Retinal pigment epithelial cell (primary cell): Measurements from ENCODE around the gene C12orf56.
"Not testable (repeated sequence)": the region's sequence is repeated elsewhere in the genome, so short reads cannot be mapped to it uniquely, and the experiment has no call there.

ENCODE experiments used
- DNase-seq: peaks from one replicate; pipeline ENCODE4 v3.0.0-alpha.2; 2010; ENCODE audit warnings: low read depth
- H3K4me3 ChIP-seq: 2 replicates; pipeline ENCODE4 v1.5.1; 2011; ENCODE audit warnings: mild to moderate bottlenecking, low read length, control low read depth, moderate library complexity
- TF ChIP-seq, protein P1 (sequence below): conservative IDR thresholded peaks from 2 replicates; pipeline ENCODE4 v1.5.1; 2011; ENCODE audit warnings: low read depth, low read length, control low read depth, inconsistent platforms

The C12orf56 gene

DNA sequence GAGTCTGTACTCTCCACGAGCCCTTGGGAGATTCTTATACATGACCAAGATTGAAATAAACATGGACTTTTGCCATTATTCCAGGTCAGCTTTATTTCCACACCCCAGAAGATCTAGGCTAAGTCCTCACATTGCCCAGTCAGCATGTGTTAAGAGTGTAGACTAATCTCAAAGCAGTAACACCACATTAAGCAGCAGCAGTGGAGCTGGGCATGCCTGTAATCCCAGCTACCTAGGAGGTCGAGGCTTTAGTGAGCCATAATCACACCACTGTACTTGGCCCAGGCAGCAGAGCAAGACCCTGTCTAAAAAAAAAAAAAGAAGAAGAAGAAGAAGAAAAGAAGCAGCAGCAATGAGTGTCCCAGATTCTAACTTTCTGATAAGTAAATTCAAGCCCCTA lies 65.5 kb downstream of the C12orf56 start:
- TF ChIP-seq, protein P1, sequence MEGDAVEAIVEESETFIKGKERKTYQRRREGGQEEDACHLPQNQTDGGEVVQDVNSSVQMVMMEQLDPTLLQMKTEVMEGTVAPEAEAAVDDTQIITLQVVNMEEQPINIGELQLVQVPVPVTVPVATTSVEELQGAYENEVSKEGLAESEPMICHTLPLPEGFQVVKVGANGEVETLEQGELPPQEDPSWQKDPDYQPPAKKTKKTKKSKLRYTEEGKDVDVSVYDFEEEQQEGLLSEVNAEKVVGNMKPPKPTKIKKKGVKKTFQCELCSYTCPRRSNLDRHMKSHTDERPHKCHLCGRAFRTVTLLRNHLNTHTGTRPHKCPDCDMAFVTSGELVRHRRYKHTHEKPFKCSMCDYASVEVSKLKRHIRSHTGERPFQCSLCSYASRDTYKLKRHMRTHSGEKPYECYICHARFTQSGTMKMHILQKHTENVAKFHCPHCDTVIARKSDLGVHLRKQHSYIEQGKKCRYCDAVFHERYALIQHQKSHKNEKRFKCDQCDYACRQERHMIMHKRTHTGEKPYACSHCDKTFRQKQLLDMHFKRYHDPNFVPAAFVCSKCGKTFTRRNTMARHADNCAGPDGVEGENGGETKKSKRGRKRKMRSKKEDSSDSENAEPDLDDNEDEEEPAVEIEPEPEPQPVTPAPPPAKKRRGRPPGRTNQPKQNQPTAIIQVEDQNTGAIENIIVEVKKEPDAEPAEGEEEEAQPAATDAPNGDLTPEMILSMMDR, result no peak
- H3K4me3 ChIP-seq, result no peak overlapping the region
- DNase-seq, result no peak

DNA sequence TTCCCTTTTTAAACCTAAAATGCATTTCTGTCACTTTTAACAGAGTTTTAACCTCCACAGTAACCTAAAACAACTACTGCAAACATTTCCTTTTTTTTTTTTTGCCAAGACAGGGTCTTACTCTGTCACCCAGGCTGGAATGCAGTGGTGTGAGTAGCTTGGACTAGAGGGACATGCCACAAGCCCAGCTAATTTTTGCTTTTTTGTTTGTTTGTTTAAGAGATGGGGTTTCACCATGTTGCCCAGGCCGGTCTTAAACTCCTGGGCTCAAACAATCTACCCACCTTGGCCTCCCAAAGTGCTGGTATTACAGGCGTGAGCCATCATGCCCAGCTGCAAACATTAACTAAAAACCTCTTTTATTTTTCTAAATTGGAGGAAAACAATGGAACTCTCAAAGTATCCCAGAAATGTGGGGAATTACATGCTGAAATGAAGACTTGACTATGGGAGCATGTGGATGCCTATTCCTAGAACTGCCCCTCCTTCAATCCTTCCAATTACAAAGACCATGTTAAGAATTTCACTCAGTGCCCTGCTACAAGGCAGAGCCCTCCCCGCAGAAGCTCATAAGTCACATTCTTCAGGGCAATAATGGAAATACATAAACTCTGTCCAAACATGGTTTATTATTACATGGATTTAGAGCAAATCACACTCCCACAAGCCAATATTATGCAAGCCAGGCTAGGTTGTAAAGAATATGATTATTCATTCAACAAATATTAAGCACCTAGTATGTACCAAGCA lies 66.9 kb downstream of the C12orf56 start:
- H3K4me3 ChIP-seq, result no peak overlapping the region
- DNase-seq, result peak; percentile 60
- TF ChIP-seq, protein P1, result no peak

DNA sequence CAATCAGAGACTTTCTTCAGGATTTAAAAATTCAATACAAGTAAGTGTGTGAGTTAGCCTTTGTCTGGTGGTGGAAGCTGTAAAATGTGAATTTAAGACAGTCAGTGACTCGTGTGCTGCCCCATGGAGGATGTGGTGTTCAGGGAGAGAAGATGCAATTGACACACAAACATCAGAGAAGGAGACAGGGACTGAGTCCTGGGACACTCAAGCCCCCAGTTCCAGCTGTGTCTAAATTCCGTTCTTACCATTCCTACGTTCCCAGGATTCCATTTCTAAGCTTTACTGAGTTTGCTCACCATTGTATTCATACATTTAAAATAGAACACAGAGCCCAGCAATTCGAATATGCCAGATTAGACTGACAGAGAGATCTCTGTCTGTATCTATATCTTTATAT lies 67.6 kb downstream of the C12orf56 start:
- no peak overlapping the region for H3K4me3 ChIP-seq
- TF ChIP-seq, protein P1, result no peak
- no peak for DNase-seq

DNA sequence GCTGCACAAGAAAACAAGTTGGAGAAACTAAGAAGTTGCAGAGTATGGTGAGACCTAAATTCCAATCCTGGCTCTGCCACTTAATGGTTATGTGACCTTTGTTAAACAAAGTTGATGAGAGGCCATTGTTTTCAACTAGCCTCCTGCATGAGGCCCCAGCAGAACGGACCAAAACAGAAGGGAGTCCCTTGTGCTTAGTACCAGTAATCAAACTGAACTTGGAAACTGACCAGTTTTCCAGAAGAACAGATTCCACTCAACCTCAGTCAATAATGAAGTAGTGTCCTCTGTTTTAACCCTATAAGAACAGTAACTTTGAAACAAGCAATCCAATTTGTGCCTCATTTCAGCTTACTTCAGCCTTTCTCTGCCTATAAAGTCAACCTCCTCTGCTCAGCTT lies 69.9 kb downstream of the C12orf56 start:
- DNase-seq, result no peak
- no peak overlapping the region for H3K4me3 ChIP-seq
- TF ChIP-seq, protein P1, result no peak

DNA sequence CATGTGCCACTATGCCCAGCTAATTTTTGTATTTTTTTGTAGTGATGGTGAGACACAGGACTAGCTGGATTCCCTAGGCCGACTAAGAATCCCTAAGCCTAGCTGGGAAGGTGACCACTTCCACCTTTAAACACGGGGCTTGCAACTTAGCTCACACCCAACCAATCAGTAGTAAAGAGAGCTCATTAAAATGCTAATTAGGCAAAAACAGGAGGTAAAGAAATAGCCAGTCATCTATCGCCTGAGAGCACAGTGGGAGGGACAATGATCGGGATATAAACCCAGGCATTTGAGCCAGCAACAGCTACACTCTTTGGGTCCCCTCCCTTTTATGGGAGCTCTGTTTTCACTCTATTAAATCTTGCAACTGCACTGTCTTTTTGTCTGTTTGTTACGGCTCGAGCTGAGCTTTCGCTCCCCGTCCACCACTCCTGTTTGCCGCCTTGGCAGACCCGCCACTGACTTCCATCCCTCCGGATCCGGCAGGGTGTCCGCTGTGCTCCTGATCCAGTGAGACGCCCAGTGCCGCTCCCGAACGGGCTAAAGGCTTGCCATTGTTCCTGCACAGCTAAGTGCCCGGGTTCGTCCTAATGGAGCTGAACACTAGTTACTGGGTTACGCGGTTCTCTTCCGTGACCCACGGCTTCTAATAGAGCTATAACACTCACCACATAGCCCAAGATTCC lies 70.9 kb downstream of the C12orf56 start:
- H3K4me3 ChIP-seq, DNase-seq: not testable (repeated sequence)

DNA sequence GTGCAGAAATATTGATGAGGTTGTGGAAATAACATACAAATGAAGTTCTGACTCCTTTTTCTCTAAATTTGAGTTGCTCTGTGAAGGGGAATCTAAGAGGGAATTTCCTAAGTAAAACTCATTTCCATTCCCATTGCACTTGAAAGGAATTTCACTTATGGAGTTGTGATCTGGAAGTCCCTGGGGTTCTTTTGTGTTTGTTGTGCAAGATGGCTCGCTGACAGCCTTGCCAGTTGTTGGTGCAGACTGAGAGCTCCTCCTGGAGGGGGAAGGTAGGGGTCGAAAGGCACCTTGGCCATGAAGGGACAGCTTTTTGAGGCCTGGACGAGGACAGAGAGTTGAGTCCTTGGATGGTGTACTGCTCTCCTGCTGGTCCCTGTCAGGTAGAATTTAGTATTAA lies 72.0 kb downstream of the C12orf56 start:
- H3K4me3 ChIP-seq, result no peak overlapping the region
- DNase-seq, result no peak
- TF ChIP-seq, protein P1, result no peak

DNA sequence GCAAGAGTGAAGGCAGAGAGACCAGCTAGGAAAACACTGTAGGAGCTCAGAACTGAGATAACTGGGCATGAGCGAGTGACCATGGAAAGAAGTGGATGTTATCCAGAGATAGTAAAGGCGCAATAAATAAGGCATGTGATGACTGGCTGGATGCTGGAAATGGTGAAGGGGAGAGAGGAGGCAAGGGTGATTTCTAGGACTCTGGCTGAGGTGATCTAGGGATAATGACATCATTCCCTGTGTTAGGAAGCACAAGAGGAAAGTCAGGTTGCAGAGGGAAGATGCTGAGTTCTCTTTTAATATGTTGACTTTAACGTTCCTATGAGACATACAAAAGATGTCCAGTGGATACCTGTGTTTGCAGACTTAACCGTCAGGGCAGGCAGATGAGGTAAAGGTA lies 78.7 kb downstream of the C12orf56 start:
- TF ChIP-seq, protein P1, result no peak
- H3K4me3 ChIP-seq, result no peak overlapping the region
- no peak for DNase-seq
